GM18508 (cell line): ENCODE measurements around the gene TLE3.

Source experiments
- ATAC-seq: cut with Tn5 transposase; IDR thresholded peaks from one replicate; pipeline ENCODE4 v1.9.1; 2021; ENCODE audit warnings: moderate number of reproducible peaks; ENCODE audit not compliant: insufficient read depth, unreplicated experiment

The TLE3 gene

DNA sequence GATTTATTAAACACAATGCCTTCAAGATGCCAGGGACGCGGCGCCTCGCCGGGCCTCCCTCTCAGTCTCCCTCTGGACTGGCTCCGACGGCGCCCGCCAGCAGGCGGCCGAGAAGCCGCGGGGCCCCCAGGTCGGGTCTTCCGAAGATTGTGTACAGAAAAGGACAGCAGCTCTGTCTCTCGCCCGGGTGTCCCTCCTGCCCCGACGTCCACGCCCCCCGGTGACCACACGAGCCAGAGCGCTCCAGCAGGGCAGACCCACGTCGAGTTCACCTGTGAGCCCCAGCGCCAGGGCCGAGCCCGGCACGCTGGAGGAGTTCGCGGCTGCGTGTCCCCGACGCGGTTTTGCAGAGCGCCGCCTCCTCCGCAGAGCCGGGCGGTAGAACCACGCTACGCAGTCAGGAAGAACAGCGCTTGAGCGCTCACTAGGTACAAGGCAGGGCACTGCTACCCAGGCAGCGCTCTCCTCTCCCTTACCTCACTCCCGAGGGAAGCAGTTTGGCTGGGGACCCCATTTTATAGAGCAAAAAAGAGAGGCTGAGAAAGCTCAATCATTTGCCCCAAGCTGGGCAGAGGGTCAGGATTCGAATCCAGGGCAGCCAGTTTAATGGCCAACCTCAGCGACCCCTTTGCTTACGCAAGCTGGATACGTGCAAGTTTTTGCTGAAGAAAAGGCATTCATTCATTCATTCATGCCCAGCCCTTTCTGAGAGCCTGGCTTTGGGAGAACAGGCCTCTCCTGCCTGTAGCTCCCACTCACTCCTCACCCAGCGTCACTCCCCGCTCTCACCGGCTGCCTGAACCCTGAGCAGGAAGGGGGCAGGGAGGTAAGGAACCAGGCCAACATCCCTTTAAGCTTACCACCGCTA, 3.0 kb upstream of the TLE3 start:
- no peak for ATAC-seq

DNA sequence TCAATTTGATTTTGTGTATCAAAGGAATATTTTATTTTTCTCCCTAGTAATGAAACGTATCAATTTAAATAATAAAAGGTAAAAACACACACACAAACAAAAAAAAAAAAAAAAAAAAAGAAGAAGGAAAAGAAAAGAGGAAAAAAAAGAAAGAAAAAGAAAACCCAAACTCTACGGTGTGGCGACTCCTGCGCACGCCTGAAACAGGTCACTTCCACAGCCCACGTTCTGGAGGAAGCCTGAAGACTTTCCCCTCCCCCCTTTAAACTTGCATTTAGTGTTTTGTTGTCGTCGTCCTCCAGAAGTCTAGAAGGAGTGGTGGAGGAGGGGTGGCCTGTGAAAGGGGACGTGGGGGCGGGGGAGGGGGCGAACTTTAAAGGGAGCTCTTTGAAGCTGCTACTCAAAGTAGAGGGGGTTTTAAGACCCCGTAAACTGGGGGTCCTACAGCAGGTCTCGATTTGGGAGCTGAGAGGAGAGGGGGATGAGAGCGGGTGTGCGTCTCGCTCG, 2.3 kb upstream of the TLE3 start:
- no peak for ATAC-seq

DNA sequence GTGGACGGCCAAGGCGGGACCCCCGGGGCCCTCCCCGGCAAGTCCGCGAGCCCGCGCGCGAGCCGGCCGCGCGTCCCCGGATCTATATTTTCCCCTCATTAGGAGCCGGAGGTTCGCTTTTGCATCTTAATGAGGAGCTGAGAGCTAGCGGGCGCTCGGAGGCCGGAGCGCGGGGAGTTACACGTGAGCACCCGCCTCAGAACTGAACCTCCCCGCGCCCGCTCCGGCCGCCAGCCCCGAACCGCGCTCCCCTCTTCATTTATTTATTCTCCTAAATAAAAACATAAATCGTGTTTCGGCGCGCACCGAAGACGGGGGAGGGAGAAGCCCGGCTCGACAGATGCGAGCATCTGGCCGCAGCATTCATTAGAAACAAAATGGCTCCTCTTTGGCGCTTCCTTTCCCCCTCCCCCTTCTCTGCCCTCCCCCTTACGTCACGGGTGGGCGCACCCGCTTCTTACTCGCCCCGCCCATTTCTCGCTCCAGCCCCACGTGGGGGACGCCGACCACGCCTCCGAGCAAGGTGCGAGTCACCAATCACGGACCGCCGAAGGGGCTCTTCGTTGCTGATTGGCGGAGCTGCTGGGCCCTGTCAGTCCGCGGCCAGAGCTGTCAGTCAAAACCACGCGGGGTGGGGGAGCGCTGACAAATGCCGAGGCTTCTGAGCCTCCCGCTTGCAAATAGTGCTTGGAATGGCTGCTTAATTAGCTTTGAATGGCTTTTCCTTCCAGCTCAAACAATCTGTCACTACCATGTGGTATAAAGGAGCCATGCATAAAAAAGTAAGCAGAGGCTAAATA, 1.6 kb upstream of the TLE3 start:
- ATAC-seq: no peak

DNA sequence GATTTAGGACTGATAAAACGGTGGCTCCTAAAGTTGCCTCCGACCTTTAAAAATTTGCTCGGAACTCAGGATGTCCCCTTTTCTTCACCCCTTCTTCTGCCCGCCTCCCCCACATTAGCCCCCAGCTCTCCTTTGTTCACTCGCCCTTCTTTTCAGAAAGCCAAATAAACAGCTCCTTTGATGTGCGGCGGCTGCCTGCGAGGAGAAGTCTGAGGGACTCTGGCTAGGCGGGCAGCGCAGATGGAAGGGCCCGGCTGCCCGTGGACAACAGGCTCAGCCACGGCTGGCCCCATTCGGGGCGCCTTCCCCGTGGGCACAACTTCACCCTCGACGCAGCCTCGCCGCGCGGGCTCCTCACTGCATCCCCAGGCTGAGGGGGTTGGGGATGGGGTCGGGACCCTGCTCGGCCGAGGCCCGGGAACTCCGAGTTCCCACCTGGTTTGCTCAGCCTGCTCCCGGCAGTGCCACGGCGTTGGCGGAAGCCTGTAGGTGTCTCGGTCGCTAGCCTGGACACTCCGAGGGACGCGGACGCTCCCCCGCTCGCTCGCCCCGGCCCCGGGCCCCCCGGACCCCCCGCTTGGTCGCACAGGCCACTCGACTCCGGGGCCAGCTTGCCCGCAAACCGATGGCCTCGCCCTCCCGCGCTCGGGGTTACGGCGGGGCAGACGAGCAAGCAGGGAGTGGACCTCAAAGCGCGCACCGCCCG, 897 bp upstream of the TLE3 start:
- ATAC-seq: no peak

DNA sequence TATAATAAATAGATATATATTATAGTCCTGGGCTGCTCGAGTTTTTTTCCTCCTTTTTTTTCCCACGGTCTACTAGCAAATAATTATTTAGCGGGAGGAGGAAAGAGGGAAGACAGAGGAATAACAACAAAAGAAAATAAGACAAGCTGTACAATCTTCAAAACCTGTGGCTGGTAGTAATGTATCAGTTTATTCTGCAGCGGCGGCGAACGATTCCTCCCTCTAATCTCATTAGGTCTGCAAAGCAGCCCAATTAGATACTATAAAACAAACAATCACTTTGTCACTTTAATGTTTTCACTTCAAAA, 390 bp upstream of the TLE3 start:
- no peak for ATAC-seq

DNA sequence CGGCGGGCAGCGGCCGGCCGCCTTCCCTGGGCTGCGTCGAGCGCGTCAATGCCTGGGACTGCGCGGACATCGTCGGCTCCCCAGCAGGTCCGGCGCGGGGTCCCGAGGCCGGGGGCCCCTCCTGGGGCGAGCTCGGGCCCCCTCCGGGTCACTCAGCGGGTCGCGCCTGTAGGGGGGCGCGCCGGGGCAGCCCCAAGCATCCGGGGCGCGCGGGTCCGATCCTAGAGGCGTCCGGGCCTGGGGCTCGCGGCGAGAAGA, 725 bp downstream of the TLE3 start:
- ATAC-seq: no peak

DNA sequence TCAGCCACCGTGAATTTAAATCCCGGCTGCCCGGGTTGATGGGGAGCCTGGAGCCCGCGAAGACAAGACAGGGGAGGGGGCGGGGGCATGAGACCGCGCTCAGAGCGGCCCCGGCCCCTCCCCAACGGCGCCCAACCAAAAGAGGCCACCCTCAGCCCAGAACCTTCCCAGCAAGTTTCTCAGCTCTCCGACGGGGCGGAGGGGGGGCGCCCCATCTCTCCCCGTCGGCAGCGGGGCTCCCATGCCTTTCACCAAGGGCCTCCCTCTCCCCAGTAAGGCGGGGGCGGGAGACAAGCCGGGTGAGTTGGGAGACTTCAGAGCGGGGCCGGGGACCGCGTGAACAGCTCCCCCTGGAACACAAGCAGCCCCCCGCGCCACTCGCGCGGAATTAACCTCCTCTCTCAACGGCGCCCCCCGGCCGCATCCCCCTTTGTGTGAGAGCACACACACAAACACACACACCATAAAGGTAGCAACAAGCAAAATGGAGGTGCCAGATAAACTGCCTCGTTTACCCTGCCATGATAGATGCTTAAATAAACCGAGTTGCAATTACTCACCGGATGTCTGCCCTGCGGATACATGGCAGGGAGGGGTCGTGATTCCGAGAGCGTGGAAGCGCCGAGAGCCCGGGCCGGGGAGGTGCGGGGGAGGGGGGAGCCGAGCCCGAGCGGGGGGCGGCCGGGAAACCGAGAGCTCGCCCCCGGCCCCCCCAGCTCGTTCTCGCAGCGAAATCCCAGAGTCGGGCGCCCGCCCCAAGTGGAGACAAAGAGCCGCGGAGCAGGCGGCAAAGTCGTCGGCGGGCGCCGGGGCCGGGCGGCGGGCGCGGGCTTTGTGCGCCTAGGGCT, 1.3 kb downstream of the TLE3 start:
- ATAC-seq: no peak

DNA sequence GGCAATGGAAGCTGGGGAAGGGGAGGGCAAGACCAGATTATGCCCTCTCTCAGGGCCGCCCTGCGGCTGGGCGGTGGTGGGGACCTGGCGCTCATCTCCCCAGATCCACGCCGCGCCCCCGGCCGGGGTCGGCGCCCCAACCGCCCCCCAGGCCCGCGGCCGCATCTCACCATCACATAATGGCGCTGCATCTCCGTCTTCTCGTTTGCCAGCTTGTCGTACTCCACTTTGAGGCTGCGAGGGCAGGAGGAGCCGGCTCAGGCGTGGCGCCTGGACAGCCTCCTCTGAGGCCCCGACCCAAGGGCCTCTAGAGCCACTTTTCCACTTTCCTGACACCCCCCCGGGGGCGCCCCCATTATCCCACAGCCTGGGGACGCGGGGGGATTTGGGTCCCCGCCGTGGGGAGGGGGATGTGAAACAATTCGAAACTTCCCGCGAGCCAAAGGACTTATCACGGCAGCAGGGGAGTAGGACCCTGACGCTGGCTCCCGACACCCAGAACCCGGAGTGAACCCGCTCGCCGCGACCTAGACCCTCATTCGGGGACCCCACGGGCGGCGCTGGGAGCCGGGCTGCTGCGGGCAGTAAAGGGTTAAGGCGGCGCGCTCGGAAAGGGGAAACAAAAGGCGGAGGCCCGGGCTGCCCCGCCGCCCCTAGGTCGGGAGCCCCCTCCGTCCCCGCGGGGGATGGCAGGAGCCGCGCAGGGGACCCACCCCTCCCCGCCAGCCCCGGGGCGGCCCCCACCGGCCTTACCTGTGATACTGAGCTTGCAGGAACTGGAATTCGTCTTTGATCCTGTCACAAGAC, 2.1 kb downstream of the TLE3 start:
- ATAC-seq: no peak

DNA sequence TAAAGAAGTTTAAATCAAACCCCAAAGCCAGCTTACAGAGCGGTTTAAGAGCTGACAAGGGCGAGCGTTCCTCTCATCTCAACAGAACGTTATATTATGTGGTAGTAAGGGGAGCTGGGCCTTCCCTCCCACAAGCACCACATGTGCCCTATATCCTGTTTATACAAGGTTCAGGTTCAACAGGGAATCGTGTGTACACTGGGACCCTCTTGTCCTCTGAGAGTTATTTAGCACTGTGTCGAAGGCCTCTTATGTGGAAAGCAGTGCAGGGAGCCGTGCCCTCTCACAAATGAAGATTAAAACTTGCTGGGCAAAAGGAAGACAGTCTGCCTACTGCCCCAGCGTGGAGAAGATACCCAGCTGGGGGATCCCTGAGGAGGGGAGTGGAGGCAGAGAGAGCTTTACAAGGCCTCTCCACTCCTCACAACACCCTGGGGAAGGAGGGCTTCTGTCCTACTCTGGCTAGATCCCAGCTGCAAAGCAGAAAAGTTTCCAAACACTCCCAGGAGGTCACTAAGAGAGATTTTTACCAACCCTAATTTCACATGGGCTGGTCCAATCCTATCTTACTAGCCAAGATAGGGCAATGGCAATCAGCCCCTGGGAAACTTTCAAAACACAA, 2.9 kb downstream of the TLE3 start:
- ATAC-seq: no peak

DNA sequence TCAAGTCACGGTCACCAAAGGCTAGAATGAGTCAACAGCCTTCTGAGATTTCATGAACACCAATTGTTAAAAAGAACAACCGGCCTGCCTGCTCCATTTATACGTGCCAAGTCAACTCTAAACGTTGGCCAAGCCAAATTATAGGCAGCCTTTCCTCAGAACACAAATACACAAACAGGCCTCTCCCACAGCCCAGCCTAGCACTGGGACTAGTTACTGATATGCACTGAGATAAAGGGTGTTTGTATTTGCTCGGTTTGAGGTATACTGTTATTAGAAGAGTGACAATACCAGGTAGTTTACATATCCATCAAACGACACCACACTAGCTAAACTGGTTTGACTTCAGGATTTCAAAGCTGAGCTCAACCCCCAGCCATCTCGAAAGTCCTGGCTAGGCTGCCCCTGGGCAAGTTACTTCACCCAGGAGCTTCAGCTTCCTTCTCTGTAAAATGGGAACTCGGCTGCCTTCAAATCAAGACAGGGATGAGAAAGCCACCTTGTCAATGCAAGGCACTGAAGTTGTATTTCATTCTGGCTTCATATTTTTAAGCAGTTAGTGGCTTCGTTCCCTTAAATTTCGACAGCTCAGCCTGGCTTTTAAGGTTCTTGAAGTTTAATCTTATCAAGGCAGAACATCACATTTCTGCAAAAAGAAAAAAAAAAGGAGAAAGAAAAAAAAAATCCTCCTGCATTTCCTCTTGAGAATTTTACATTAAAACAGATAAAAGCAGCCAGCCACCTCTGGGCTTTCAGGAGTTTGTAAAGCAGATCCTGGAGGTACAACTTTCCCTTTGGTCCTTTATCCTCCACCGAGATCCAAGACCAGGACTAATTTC, 4.0 kb downstream of the TLE3 start:
- no peak for ATAC-seq

DNA sequence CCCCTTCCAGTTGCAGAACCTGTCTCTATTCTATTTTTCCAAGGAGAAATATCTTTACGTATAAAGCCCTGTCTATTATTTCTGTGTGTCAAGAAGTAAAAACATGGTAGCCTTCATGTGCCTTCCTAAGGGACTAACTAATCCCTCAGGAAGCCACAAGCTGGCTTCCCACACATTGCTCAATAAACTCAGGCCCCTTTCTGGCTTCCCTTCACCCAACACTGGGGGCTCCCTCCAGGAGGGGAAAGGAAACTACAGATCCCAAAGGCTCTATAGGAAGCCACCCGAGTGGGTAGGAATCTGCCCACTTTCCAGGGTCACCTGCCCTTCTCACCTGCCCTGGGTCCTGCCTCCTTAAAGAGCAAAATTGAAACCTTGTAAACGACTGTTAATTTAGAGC, 4.6 kb downstream of the TLE3 start:
- ATAC-seq: no peak

DNA sequence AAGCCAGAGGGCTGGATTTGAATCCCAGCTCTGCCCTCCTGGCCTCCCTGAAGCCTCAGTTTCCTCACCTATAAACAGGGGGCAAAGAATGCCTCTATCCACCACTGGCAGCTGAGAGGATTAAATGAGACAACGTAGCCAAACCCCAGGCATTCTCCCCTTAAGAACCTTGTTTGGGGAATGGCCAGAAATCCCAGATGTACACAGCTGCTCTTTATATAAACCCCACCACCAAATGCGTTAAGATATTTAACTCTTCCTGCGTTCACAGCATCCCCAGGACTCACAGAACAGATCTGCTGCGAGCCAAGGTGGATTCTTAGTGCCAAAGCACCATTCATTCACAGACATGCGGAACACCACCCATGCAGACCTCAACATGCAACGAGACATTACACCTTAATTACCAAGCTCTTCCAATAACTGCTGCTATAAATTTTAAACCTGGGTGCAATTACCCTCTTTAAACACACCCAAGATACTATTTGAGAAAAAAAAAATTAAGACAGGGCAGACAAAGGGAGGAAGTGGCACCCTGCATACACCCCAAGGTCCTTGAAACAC, 5.2 kb downstream of the TLE3 start:
- no peak for ATAC-seq

DNA sequence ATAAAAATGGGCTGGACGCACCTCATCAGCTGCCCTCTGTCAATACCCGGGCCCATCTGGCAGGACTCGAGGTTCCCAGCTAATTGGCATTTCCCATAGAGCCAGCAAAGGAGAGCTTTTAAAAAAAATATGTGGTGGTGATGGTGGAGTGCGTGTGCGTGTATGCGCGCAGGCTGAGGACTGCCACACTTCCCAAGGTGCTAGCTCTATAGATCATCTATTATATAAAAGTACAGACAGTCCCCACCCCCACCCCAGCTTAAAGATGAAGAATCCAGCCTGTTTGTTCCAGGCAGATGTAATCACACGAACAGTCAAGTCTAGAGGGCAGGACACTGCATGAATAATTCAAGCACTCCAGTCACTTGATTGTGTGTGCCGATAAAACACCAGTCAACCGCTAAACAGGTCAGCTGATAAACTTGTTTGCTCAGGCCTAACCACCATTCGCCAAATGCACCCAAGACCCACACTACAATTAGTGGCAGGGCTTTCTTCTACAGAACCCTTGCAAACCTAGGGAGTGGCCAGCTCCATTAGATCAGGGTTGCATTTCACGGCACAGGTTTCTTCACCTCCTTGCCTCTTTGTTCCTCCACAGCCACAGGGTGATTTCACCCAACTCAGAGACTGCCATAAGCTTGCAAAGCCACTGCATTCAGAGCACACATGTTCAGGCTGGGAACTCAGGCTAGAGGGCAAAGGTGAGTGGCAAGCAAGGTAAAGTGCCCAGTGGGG, 5.8 kb downstream of the TLE3 start:
- no peak for ATAC-seq

DNA sequence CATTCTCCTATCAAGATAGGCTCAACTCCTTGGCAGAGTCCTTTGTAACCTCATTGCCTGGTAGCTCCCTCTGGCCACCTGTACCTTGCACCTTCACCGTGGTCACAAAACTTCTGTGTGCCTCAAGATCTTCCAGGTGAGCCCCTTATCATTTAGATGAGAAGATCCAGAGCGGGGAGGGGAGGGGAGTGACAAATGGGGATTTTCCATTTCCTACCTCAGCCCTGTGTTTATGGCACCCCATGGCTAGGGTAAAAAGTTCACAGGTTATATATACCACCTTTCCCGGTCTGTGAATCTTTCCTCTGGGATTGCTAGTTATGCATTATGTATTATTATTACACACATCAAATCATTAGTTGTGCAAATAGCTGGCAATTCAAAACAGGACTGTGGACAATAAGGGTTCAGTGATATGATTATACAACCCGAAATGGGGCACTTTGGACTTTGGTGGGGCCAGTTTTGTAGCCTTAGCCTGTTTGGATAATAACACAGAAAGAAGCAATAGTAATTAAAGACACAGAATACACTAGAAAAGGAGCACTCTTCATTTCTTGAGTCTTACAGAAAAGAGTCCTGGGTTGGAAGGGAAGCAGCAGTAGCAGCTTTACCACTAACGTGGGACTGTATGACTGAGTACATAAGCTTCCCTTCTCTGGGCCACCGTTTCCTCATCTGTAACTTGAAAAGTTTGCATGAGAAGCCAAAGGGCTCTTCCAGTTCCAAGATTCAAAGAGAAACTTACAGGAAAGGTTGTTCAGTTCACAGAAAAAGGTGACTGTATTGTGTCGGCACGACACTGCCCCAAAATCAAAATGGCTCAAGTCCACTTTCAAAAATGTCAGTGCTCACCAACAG, 7.1 kb downstream of the TLE3 start:
- no peak for ATAC-seq

DNA sequence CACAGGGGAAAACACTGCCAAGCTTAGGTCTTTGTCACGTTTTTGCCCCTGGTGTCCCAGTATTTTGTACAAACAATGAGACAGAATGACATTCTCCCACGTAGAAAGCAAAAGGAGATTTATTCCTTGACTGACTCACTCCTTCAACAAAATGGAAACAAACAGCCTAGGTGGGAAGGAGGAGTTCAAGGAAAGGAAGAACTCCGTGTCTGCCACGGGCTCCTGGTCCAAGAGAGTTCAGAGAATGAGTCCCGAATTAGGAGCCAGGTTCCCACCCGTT, 8.1 kb downstream of the TLE3 start:
- no peak for ATAC-seq

DNA sequence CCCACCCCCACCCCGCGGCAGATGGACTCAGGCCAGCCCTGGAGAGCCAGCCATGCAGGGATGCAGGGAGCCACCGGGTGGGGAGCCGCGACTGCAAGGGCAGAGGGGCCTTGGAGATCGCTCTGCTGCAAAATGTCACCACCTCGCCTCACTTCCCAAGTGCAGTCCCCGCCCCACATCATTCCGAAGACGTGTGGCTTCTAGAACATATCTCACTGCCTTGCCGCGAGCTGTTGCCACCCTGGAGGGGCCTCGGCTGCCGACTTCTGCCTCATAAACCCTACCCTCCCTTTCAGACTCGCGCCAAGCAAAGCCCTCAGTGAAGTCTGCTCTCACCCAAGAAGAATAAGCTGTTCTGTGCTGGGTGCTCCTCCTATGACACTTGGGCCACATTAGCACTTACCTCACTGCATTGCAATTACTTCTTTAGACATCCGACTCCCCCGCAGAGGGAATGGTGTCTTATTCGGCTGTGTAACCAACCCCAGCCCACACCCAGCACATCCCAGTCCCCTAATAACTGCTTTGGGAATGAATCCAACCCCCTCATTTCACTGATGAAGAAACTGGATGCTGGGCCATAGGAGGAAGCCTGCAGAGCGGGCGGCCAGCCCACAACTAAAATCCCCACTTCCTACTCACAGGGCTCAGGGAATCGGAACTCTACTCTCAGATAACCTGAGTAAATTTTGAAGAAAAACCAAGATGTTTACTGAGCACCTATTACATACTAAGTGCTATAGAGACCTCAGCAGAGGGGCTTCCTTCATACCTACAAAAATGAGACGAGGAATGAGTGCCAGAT, 8.6 kb downstream of the TLE3 start:
- ATAC-seq: no peak
